HG03045 (cell line): ENCODE measurements around the gene ZNF814.
"Not testable (repeated sequence)": the region's sequence is repeated elsewhere in the genome, so short reads cannot be mapped to it uniquely, and the experiment has no call there.

ENCODE experiments used
- ATAC-seq: cut with Tn5 transposase; IDR thresholded peaks from one replicate; pipeline ENCODE4 v1.9.1; 2021; ENCODE audit warnings: mild to moderate bottlenecking, moderate library complexity; ENCODE audit not compliant: unreplicated experiment

The ZNF814 gene

GRCh38 chr19:57819475-57820148, 69.2 kb downstream of the ZNF814 start:
- ATAC-seq, result peak; percentile 83

GRCh38 chr19:57818378-57818777, 70.5 kb downstream of the ZNF814 start:
- no peak for ATAC-seq

- no peak for ATAC-seq
Measured at GRCh38 chr19:57817976-57818375, 70.9 kb downstream of the ZNF814 start.

GRCh38 chr19:57816652-57817051, 72.2 kb downstream of the ZNF814 start:
- ATAC-seq, result no peak

- ATAC-seq, result no peak
Measured at GRCh38 chr19:57815247-57816075, 73.4 kb downstream of the ZNF814 start.

GRCh38 chr19:57814505-57815246, 74.2 kb downstream of the ZNF814 start, which contains the start of gene ZNF552:
Gene ZNF552, minus strand, starts transcription at chr19:57814913. Its CDS starts 170 bp downstream, at chr19:57814743.
- peak; percentile 62 for ATAC-seq

GRCh38 chr19:57813919-57814504, 74.8 kb downstream of the ZNF814 start:
- ATAC-seq, result no peak

- not testable (repeated sequence) for ATAC-seq
Measured at GRCh38 chr19:57812975-57813820, 75.6 kb downstream of the ZNF814 start.

GRCh38 chr19:57812226-57812625, 76.6 kb downstream of the ZNF814 start:
- peak; percentile 49 for ATAC-seq

- ATAC-seq, result not testable (repeated sequence)
Measured at GRCh38 chr19:57810410-57811295, 78.2 kb downstream of the ZNF814 start.

- no peak for ATAC-seq
Measured at GRCh38 chr19:57807541-57807940, 81.3 kb downstream of the ZNF814 start.

GRCh38 chr19:57803594-57804325, 85.1 kb downstream of the ZNF814 start:
- no peak for ATAC-seq

GRCh38 chr19:57803265-57803593, 85.6 kb downstream of the ZNF814 start:
- ATAC-seq, result no peak

- ATAC-seq, result no peak
Measured at GRCh38 chr19:57802269-57802668, 86.6 kb downstream of the ZNF814 start.

- no peak for ATAC-seq
Measured at GRCh38 chr19:57800696-57801095, 88.1 kb downstream of the ZNF814 start.
